Measurements from ENCODE around the gene SLC24A4.

SLC24A4 gene

GRCh38 chr14:92505826-92506225, 182.9 kb downstream of the SLC24A4 start:
- in situ Hi-C loops (cut with MboI; ENCODE audit: low pct_unique_long_range_greater_than_20kb, low sequenced_read_pairs, unreplicated experiment) = no loop called here
- no peak for DNase-seq (ENCODE audit: low spot score)
- TF ChIP-seq CTCF (IDR thresholded peaks at IDR 0.05; ENCODE audit: extremely low read depth, insufficient read depth, missing control alignments) = no peak

GRCh38 chr14:92506231-92506630, 183.3 kb downstream of the SLC24A4 start:
- DNase-seq (ENCODE audit: low spot score) = no peak
- TF ChIP-seq CTCF (IDR thresholded peaks at IDR 0.05; ENCODE audit: extremely low read depth, insufficient read depth, missing control alignments) = no peak
- in situ Hi-C loops (cut with MboI; ENCODE audit: low pct_unique_long_range_greater_than_20kb, low sequenced_read_pairs, unreplicated experiment) = no loop called here

GRCh38 chr14:92507174-92507768, 184.3 kb downstream of the SLC24A4 start:
- DNase-seq (ENCODE audit: low spot score) = no peak
- in situ Hi-C loops (cut with MboI; ENCODE audit: low pct_unique_long_range_greater_than_20kb, low sequenced_read_pairs, unreplicated experiment) = no loop called here
- TF ChIP-seq CTCF (IDR thresholded peaks at IDR 0.05; ENCODE audit: extremely low read depth, insufficient read depth, missing control alignments) = no peak

- in situ Hi-C loops (cut with MboI; ENCODE audit: low pct_unique_long_range_greater_than_20kb, low sequenced_read_pairs, unreplicated experiment) = no loop called here
- peak; percentile 22 for TF ChIP-seq CTCF (IDR thresholded peaks at IDR 0.05; ENCODE audit: extremely low read depth, insufficient read depth, missing control alignments)
- no peak for DNase-seq (ENCODE audit: low spot score)
These were observed 188.0 kb downstream of the SLC24A4 start for GRCh38 chr14:92510972-92511371.

GRCh38 chr14:92511453-92512238, 188.7 kb downstream of the SLC24A4 start:
- TF ChIP-seq CTCF (IDR thresholded peaks at IDR 0.05; ENCODE audit: extremely low read depth, insufficient read depth, missing control alignments) = no peak
- in situ Hi-C loops (cut with MboI; ENCODE audit: low pct_unique_long_range_greater_than_20kb, low sequenced_read_pairs, unreplicated experiment) = no loop called here
- no peak for DNase-seq (ENCODE audit: low spot score)

- DNase-seq (ENCODE audit: low spot score) = no peak
- TF ChIP-seq CTCF (IDR thresholded peaks at IDR 0.05; ENCODE audit: extremely low read depth, insufficient read depth, missing control alignments) = no peak
- in situ Hi-C loops (cut with MboI; ENCODE audit: low pct_unique_long_range_greater_than_20kb, low sequenced_read_pairs, unreplicated experiment) = no loop called here
These were observed 189.8 kb downstream of the SLC24A4 start for GRCh38 chr14:92512807-92513203.
